ENCODE measurements around the gene KIAA0513.

Gene KIAA0513

GRCh38 chr16:85139881-85140339, 112.3 kb downstream of the KIAA0513 start:
- DNase-seq = no peak

GRCh38 chr16:85140455-85141012, 112.9 kb downstream of the KIAA0513 start:
- no peak for DNase-seq

GRCh38 chr16:85141491-85142128, 114.0 kb downstream of the KIAA0513 start:
- DNase-seq = no peak

GRCh38 chr16:85142129-85142513, 114.5 kb downstream of the KIAA0513 start:
- DNase-seq = no peak

DNA sequence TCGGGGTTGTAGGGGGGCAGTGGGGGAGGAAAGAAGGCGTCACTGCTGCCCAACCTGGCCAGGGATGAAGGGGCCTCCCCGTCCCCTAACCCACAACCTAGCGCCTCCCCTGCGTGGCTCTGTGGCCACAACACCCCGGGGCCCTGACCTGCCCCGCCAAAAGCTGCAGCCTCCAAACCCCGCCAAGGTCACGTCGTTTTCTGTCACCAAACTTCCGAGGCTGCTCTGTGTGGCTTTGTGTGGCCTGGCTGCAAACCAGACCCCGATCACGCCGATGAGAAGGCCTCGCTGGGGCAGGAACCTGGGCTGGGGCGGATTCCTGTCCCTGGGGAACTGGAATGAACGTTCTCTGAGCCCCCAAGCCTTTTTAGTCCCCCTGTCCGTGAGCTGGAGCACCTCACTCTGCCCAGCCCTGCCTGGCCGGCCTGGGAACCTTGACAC, 115.2 kb downstream of the KIAA0513 start:
- DNase-seq = no peak
